HG03571 (cell line): ENCODE data around the gene NHS.

Experiments
- ATAC-seq: cut with Tn5 transposase; IDR thresholded peaks from one replicate; pipeline ENCODE4 v1.9.1; 2021; ENCODE audit not compliant: unreplicated experiment

NHS gene

GRCh38 chrX:17656035-17656418 is 281.0 kb downstream of the NHS start:
- ATAC-seq, result no peak

GRCh38 chrX:17656556-17656955 is 281.6 kb downstream of the NHS start:
- no peak for ATAC-seq

GRCh38 chrX:17662391-17662790 is 287.4 kb downstream of the NHS start:
- no peak for ATAC-seq

DNA sequence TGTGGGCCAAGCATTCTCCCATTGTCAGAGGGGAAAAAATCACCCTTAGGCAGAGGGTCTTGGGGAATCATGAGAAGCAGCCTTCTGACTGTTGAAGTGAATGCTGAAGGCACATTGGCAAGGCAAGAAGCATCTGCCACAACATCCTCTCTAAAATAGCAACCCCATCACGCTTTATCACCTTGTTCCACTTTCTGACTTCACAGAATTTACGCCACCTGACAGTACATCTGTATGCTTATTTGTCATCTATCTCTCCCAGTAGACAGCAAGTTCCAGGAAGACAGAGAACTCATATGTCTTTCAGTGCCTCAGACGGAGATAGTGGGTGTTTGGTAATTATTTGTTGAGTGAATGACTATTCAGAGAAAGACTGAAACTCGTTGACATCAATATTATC is 293.9 kb downstream of the NHS start:
- ATAC-seq, result no peak

- no peak for ATAC-seq
Observed at GRCh38 chrX:17669458-17669857, 294.5 kb downstream of the NHS start.

- no peak for ATAC-seq
Observed at GRCh38 chrX:17669891-17670290, 294.9 kb downstream of the NHS start.

GRCh38 chrX:17670874-17671273 is 295.9 kb downstream of the NHS start:
- ATAC-seq, result no peak

DNA sequence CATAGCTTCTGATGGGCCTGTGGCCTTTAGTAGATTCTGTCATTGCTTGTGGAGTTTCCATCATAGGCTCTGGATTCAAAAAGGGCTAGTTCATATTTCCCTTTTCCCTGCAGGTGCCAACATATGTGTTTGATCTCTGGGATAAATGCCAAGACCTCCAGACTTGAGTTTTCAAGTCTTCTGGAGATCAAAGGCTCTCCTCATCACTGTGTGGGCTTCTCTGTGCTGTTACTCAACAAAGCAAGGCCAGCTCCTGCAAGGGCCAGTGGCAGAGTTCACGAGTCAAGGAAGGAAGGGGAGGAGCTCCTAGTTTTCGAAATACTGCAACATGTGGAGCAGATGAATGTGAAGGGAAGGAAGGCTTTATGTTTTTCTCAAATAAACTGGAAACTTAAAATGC is 299.6 kb downstream of the NHS start:
- ATAC-seq, result no peak

DNA sequence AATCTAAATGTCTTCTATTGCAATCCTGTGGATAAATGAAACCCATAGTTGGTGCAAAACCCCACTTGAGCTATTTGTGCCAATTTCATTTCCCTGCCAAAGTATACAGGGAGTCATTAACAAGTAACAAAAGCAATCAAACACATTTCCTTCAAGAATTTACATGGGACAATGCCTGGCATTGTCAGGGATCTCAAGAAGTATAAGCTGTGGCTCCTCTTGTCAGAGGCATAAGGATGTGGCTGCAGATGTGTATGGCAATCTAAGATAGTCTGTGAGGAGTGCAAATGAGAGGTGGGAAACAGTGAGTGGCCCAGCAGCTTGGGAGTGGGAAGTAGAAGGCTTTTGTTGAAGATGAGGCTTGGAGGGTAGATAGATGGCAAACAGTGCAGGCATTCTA is 304.3 kb downstream of the NHS start:
- ATAC-seq, result no peak

GRCh38 chrX:17679820-17680219 is 304.8 kb downstream of the NHS start:
- no peak for ATAC-seq

DNA sequence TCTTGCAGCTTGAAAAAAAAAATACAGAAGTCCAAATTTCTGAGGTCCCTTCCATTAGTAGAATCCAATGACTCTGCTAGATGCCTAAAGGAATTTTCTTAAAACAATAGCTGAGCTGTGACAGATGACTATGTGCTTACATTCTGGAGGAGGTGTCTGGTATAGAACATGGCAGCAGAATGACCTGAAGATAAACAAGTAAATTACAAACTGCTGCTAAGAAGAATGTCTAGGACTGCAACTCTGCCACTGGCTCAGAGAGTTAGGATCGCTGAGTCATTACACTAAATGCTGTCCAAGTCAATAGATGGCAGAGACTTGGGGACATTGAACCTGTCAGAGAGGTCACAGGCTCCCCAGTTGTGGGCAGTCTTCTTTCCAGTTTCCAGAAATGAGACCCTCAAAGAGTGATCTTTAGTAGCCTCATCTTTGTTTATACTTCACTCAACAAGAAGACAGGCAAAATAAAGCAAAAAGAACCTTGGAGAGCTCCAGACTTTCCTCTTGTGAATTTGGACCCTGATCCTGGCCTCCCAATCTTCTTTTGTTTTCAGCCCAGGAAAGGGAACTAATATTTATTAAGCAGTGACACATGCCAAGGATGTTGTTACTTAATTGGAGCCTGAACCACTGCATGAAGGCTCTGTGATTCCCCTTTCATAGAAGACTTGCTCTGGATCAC is 305.9 kb downstream of the NHS start:
- ATAC-seq, result no peak

DNA sequence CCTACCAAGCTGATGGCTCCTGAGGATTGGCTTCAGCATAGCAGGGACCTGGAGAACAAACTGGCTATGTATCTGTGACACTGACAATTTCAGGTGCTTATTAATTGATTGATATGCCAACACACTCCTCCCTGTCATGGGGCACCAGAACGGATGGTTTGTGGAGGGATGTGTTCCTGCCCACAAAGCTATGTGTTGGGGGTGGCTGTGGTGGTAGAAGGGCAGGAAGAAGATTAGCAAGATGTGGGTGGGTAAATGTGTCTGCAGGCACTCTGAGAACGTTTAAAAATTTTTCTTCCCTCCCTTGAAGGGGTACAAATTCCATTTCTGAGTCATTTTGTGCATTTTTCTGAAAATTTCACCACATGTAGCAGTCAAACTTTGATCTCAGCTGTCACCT is 307.3 kb downstream of the NHS start:
- no peak for ATAC-seq

DNA sequence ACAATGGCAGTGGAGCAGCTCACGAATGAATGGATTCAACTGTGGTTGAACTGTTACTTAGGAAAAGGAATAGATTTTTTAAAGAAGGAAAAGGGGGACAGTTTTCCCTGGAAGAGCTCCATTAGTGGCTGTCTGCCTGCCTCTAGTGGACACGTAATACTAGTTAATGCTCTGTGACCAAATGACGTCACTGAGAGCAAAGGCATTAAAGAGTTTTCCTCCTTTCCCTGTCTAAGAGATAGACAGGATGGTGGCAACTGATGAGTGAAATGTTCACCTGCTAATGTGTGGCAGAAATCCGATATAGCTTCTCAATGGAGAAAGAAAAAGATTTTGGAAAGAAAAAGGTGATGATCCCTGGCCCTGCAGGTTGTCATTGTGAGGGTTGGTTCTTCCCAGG is 310.0 kb downstream of the NHS start:
- no peak for ATAC-seq

DNA sequence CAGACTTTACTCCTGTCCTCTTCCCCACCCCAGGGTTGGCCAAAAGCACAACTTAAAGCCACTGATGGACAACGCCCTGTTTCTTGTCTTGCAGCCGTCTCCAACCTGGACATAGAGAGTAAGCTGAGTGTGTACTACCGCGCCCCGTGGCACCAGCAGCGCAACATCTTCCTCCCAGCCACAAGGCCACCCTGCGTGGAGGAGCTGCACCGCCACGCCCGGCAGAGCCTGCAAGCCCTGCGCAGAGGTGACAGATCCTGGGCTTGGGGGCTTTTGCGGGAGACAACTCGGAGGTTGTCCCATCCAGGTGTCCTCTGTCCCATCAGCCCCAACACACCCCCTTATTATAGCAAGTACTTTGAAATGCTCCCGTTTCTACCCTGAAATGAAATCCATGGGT is 312.6 kb downstream of the NHS start:
- no peak for ATAC-seq

DNA sequence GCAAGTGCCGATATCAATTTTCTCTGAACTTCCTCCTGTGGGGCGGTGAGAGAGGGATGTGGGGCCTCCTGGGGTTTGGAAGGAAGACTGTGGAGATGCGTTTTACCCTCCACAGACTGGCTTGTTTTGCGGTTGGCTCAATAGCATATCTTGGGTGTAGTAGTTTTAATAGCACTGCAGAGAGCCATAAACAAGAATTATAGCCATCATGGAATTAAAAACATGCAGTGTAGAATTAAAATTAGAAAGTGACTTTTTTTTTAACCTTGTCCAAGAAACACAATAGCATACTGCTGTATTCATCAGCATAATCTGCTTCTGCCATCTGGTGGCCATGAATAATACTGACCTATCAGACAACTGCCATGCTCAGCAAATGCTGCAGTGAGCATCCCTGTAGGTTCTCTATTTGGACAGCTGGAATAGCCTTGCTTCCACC is 315.0 kb downstream of the NHS start:
- ATAC-seq, result peak; percentile 53

GRCh38 chrX:17692709-17693346 is 317.8 kb downstream of the NHS start:
- no peak for ATAC-seq

DNA sequence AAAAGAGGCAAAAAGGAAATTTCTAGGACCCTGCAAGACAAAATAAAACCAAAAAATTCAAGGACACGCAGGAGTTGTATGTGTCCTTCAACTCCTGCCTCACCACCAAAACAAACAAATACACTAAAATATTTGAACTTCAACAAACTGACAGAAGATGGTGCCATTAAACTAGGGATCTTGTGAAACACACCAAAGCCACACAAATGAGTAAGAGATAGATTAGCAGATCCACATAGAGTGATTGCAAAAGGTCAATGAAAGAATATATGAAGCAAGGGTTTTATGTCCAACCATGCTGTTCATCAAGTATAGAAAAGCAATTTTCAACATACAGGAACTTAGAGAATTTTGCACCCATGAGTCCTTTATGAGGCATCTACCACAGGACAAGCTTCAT is 322.2 kb downstream of the NHS start:
- no peak for ATAC-seq

GRCh38 chrX:17700976-17701375 is 326.0 kb downstream of the NHS start:
- no peak for ATAC-seq

DNA sequence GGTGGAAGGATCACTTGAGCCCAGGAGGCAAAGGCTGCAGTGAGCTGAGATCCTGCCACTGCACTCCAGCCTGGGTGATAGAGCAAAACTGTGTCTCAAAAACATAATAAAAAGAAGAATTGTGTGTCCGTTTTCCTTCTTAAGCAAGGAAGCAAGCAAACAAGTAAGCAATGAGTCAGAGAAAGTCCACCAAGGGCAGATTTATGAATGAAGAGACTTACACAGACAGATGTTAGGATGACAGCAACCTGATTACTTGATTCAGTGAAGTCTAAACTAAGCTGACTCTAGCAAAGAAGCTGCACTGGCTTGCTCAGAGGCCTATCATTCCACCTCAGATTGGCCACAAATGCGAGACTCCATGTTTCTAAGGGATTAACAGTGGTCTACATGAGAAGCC is 328.2 kb downstream of the NHS start:
- no peak for ATAC-seq

- ATAC-seq, result no peak
Observed at GRCh38 chrX:17705211-17705610, 330.2 kb downstream of the NHS start.

GRCh38 chrX:17706676-17707075 is 331.7 kb downstream of the NHS start:
- no peak for ATAC-seq

DNA sequence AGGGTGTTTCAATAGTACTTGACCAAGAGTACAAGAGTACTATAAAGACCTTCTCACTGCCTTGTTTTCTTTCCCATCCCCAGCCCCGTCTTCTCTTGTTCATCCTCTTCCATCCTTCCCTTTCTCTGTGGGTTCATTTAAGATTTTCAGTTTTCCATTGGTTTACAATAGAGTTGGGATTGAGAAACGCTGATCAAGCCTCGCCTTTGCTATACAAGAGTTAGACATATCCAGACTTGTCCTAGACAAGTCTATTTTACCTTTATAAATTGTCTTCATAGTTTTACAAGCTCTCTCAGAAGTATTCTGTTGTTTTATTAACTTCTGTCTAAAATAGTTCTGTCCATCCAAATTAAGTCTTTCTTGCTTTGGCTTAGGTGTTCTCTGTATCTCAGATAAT is 332.7 kb downstream of the NHS start:
- no peak for ATAC-seq

DNA sequence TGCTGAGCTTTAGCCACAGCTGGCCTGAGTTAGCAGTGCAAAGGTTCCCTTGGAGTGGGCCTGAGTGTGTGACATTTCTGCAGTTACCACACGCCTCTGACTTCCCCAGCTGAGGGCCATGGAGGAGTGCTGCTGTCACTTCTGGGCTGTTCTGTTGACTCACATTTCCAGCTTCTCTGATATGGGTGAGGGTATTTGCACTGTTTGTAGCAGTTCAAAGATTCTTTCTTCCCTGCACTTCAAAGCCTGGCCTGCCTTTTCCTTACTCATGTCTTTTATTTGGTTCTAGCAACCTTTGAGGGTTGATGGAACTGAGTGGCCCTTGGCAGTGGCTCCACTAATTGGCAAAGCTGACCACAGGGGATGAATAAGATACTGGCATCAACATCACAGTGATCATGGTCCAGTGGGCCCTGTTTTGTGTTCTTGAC is 335.9 kb downstream of the NHS start:
- ATAC-seq, result no peak
